ENCODE results near the gene ZCCHC7. TPM values are rescaled to one million over a fixed set of nuclear protein-coding genes. Genes with fewer than 3 reads are reported as not detected.

The ZCCHC7 gene
- total RNA-seq, 4 donors from 2014 or later = 13.8 to 24.6 (median 18.5) TPM

DNA sequence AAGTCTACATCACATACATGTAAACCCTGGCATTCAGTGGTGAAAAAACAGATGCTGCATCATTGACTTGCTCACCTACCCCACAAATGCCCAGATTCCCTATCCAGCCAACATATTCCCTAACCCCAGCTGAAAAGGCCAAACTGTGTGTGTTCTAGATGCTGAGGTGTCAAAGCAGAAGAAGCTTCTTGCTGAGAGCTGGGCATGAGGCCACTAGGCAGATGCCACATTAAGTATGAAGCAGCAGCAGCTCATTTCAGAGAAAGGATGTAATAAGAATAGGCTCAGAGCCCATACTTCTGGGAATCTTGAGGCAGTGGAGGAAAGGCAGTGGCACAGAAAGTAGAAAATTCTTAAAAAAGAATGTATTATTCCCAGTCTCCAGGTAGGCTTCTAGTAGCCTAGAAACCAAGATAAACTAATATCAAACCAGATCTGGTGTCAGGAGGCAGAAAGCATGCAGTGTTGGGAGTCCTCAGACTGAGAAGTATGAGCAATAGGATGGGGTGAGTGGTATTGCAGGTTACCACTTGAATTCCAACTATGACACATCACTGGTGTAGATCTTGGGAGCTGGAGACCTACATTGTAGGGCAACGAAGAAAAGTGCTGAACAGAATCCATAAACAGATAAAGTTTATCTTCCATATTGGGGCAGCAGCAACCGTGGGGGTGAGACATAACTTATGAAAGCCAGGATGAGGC, 230.3 kb downstream of the ZCCHC7 start:
- TF ChIP-seq, protein P1, sequence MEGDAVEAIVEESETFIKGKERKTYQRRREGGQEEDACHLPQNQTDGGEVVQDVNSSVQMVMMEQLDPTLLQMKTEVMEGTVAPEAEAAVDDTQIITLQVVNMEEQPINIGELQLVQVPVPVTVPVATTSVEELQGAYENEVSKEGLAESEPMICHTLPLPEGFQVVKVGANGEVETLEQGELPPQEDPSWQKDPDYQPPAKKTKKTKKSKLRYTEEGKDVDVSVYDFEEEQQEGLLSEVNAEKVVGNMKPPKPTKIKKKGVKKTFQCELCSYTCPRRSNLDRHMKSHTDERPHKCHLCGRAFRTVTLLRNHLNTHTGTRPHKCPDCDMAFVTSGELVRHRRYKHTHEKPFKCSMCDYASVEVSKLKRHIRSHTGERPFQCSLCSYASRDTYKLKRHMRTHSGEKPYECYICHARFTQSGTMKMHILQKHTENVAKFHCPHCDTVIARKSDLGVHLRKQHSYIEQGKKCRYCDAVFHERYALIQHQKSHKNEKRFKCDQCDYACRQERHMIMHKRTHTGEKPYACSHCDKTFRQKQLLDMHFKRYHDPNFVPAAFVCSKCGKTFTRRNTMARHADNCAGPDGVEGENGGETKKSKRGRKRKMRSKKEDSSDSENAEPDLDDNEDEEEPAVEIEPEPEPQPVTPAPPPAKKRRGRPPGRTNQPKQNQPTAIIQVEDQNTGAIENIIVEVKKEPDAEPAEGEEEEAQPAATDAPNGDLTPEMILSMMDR (IDR thresholded peaks at IDR 0.05; ENCODE audit: low read depth) = no peak

DNA sequence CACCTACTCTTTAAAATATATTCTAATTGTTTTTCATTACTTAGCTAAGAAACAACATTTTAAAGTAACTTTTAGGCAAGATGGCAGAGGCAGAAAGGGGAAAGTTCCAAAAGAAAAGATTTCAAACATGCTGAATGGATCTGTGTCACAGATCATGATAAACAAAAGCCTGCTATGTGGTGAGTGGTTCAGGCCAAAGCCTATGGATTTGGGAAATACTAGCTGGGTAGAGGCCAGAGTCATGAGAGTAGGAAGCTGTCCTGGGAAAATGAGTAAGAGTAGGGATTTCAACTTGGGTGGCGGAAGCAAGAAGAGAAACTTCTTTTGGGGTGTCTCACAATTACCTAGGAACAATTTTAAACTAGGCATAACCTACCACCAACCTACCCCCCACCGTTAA, 233.4 kb downstream of the ZCCHC7 start:
- TF ChIP-seq, protein P1 (IDR thresholded peaks at IDR 0.05; ENCODE audit: low read depth) = no peak

DNA sequence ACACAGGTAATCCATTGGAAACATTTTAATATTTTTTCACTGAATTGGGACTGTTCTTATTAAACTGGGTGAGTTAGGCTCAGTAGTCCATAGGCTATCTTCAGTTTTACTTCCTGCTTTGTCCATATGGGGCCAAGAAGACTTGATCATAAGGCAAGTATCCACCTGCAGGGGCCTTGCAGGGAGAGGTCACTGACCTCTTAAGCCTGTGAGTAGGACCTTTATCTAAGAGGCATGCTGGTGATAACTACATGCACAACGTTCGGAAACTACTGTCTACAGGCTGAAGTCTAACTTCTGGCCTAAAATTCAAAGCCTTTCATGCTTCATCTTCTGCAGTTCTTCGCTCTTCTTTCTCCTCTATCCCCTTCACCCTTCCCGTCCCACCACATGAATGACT, 242.1 kb downstream of the ZCCHC7 start:
- TF ChIP-seq, protein P1 (IDR thresholded peaks at IDR 0.05; ENCODE audit: low read depth) = no peak

DNA sequence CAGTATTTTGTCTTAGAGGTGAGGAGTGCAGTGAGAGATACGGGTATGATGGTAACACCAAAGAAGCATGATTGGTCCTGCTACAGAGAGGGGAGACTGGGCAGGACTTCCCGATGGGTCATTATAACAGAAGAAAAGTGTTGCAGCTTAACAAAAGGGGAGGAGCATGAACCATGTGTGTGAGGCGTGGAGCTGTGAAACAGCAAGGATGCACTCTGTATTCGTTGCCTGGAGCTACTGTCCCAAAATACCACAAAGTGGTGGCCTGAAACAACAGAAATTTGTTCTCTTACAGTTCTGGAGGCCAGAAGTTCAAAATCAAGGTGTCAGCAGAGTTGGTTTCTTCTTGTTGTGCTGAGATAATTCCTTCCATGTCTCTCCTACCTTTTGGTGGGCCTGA, 242.8 kb downstream of the ZCCHC7 start:
- TF ChIP-seq, protein P1 (IDR thresholded peaks at IDR 0.05; ENCODE audit: low read depth) = no peak

DNA sequence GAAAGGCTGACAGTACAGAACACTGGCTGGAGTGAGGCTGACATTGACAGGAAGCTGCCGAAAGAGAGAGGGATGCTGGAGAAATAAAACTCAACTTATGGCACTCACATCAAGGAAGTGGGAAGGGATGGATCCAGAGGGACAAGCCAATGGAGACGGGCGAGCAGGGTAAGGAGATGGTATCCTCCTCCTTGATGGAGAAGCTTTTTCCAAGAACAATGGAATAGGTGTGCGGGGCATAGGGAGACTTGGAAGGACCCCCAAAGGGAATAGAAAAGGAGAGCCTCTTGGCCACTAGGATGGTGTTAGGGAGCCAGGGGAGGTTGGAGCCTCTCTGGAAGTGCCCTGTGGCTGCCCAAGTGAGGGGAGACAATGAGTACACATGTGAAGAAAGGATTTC, 243.8 kb downstream of the ZCCHC7 start:
- TF ChIP-seq, protein P1 (IDR thresholded peaks at IDR 0.05; ENCODE audit: low read depth) = no peak

DNA sequence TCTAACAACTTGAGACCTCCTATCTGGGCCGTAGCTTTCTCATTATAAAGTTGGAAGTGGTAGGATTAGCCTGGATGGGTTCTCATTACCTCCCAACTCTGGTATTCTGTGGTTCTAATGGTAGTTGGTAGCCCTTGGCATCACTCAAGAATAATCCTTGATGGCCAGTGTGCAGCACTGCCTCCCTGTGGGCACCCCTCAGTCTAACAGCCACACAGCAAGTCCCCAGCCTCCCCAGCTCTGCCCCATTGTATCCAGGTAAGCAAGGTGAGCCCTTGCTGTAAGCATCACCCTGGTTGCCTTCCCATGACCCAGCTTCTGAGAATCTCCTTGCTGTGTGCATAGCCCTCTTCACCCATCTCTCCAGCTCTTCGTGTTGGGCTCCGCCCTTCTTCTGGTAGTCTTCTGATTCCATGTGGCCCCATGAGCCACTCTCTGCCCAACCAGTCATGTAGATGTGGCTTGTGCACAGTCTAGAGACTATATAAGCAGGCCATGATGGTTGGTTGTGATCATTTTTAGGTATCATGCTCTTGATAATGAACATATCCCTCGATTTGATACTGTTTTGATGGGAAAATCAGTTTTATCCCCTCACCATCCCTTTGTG, 244.5 kb downstream of the ZCCHC7 start:
- TF ChIP-seq, protein P1 (IDR thresholded peaks at IDR 0.05; ENCODE audit: low read depth) = no peak

DNA sequence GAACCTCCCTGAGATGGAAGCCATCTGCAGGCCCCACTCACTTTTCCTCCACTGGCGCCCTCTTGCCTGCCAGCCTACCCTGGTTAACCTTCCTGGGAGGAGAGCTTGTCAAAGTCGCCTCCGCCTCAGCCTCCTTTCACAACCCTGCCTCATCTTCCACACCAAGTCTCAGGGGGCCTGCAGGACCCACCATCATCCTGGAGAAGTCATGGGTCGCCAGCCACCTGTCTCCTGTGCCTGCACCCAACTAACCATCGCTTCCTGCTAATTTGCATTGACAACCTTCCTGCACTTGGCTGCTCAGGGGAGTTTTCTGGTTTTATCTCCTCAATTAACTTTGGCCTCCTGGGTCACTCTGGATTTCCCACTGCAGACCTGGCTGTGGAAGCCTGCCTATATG, 249.3 kb downstream of the ZCCHC7 start:
- TF ChIP-seq, protein P1 (IDR thresholded peaks at IDR 0.05; ENCODE audit: low read depth) = no peak

Data from subcutaneous adipose tissue (tissue), 4 donors.